ENCODE results near the gene ZNF536. TPM values are rescaled to one million over a fixed set of nuclear protein-coding genes. Genes with fewer than 3 reads are reported as not detected.

Gene ZNF536
- total and polyA plus RNA-seq, 10 of the 15 experiments (the other 5 are each of a cell fraction or from before 2014, with no cell fraction given), result not detected

GRCh38 chr19:30551271-30551670, 179.1 kb downstream of the ZNF536 start:
- Histone ChIP-seq H3K79me2 (ENCODE audit: control insufficient read depth, insufficient read depth, low read length) (no peaks in the 10 kb centered on the region), H4K20me1 (ENCODE audit: control insufficient read depth, insufficient read depth) (no peaks in the 10 kb centered on the region), H3K27ac (ENCODE audit: control insufficient read depth, insufficient read depth) (no peak overlapping the region), H3K4me2 (ENCODE audit: control insufficient read depth, insufficient read depth) (no peak overlapping the region), H3K36me3 (ENCODE audit: control insufficient read depth in 2 of 2, insufficient read depth in 2 of 2, low read length in 1 of 2) (no peaks in the 10 kb centered on the region), H2AFZ (ENCODE audit: control insufficient read depth, low read depth, low read length) (no peak overlapping the region), H3K9me3 (replicated peaks; ENCODE audit: control insufficient read depth, insufficient read depth, low read length) (no peaks in the 10 kb centered on the region), H3K4me3 (no peak overlapping the region), H3K4me1 (ENCODE audit: control insufficient read depth, insufficient read depth, low read length) (no peaks in the 10 kb centered on the region), H3K27me3 (replicated peaks in 1 of 2; ENCODE audit: control insufficient read depth in 2 of 2, insufficient read depth in 2 of 2, low read length in 1 of 2) (no peaks in the 10 kb centered on the region), H3K9ac (ENCODE audit: control insufficient read depth, insufficient read depth, low read length) (no peak overlapping the region)
- ChIA-PET CTCF (no interaction called here), SMC1A (ENCODE audit: uncharacterized antibody, unreplicated experiment) (no interaction called here), POLR2A (no interaction called here), RAD21 (ENCODE audit: unreplicated experiment) (no interaction called here)
- no TSS peak for BruUV-seq (replicated peaks)
- intact Hi-C loops (cut with micrococcal nuclease; ENCODE audit: unreplicated experiment), result no loop called here
- TF ChIP-seq SREBF1 (IDR thresholded peaks at IDR 0.05; ENCODE audit: low read length) (no peak), YY1 (IDR thresholded peaks at IDR 0.05; ENCODE audit: low read depth, low read length) (no peak), PKNOX1 (IDR thresholded peaks at IDR 0.05) (no peak), E2F8 (IDR thresholded peaks at IDR 0.05; ENCODE audit: low read depth, partially characterized antibody) (no peak), MXI1 (IDR thresholded peaks at IDR 0.05; ENCODE audit: low read depth, low read length) (no peak), JUNB (IDR thresholded peaks at IDR 0.05) (no peak), NR2C1 (IDR thresholded peaks at IDR 0.05) (no peak), PBX3 (IDR thresholded peaks at IDR 0.05; ENCODE audit: insufficient replicate concordance, low read depth, low read length) (no peak), IRF4 (IDR thresholded peaks at IDR 0.05; ENCODE audit: low read depth, low read length) (no peak), SUZ12 (IDR thresholded peaks at IDR 0.05; ENCODE audit: unreplicated experiment) (no peak), RFX5 (IDR thresholded peaks at IDR 0.05; ENCODE audit: low read depth, low read length) (no peak)
- FAIRE-seq (no peak), ATAC-seq (no peak), DNase-seq (ENCODE audit: low read depth, low spot score) (no peak)
- in situ Hi-C loops (cut with MboI), result no loop called here
- 20% methylated on average over 11 of the region's 11 CpGs for WGBS (ENCODE audit: insufficient coverage, insufficient replicate concordance, low lambda C conversion rate, missing lambda C conversion rate)
